Measurements from ENCODE around the gene FHIT. TPM values are rescaled to one million over a fixed set of nuclear protein-coding genes. Genes with fewer than 3 reads are reported as not detected.

Gene FHIT
- total and polyA plus RNA-seq, 2 of the 4 experiments (the other 2 are of a cell fraction), result 0.07 TPM; not detected in 1

GRCh38 chr3:60055765-60056164 is 1195.5 kb downstream of the FHIT start:
- TF ChIP-seq FOS (IDR thresholded peaks at IDR 0.05; ENCODE audit: low read depth, low read length) (no peak), POLR2A (IDR thresholded peaks at IDR 0.05; ENCODE audit: low read depth, low read length) (no peak), SMC3 (IDR thresholded peaks at IDR 0.05; ENCODE audit: low read depth, low read length) (no peak), MAFK (IDR thresholded peaks at IDR 0.05; ENCODE audit: low read depth, low read length) (no peak), CEBPB (IDR thresholded peaks at IDR 0.05; ENCODE audit: low read depth, low read length) (no peak), RAD21 (IDR thresholded peaks at IDR 0.05; ENCODE audit: low read length) (no peak)
- DNase-seq (peak; percentile 26), ATAC-seq (ENCODE audit: low read depth) (no peak)
- H4K91ac ChIP-seq (ENCODE audit: insufficient read depth, low read depth, low read length), result no peak overlapping the region
- POLR2A ChIA-PET (ENCODE audit: unreplicated experiment), result no interaction called here
- no peak overlapping the region for H3K9ac ChIP-seq (ENCODE audit: low read depth, low read length)
- H2AFZ ChIP-seq (replicated peaks; ENCODE audit: low read length, poor library complexity), result no peak overlapping the region
- H2BK5ac ChIP-seq (ENCODE audit: low read depth, low read length, poor library complexity, severe bottlenecking), result no peak overlapping the region
- H3K23ac ChIP-seq (ENCODE audit: low read depth, low read length), result no peak overlapping the region
- H3K9me1 ChIP-seq (ENCODE audit: insufficient read depth, low read length), result no peaks in the 10 kb centered on the region
- no peaks in the 10 kb centered on the region for H3K9me3 ChIP-seq (ENCODE audit: control insufficient read depth, insufficient read depth, low read length)
- no peak overlapping the region for H4K5ac ChIP-seq (ENCODE audit: low read depth, low read length)
- H3K14ac ChIP-seq (replicated peaks; ENCODE audit: low read depth, low read length), result no peak overlapping the region
- H2BK20ac ChIP-seq (ENCODE audit: low read depth, low read length), result no peak overlapping the region
- no peak overlapping the region for H3K27ac ChIP-seq (ENCODE audit: insufficient read depth, low read length)
- in situ Hi-C loops (cut with MboI; ENCODE audit: low sequenced_read_pairs) (no loop called here), intact Hi-C loops (cut with micrococcal nuclease) (no loop called here), dilution Hi-C loops (cut with HindIII; ENCODE audit: low sequenced_read_pairs, unreplicated experiment) (no loop called here)
- no peaks in the 10 kb centered on the region for H3K79me1 ChIP-seq (ENCODE audit: low read depth in 1 of 2, low read length in 2 of 2)
- no peaks in the 10 kb centered on the region for H4K20me1 ChIP-seq (ENCODE audit: insufficient read depth, low read length)
- no peak overlapping the region for H2BK15ac ChIP-seq (ENCODE audit: low read depth, low read length)
- H3K4me2 ChIP-seq (ENCODE audit: low read depth, low read length), result no peak overlapping the region
- no CpG with 5 or more reads among the region's 6 CpGs for WGBS, 2 experiments (ENCODE audit: extremely low coverage in 2 of 2, insufficient read length in 1 of 2)
- no TSS peak for BruUV-seq (replicated peaks)
- H2AK5ac ChIP-seq (ENCODE audit: low read depth, low read length), result no peak overlapping the region
- H2BK120ac ChIP-seq (ENCODE audit: low read depth, low read length), result no peak overlapping the region
- no peaks in the 10 kb centered on the region for H3K27me3 ChIP-seq (ENCODE audit: control insufficient read depth, insufficient read depth, low read length)
- no peak overlapping the region for H3K4me3 ChIP-seq (ENCODE audit: insufficient read depth, low read depth, low read length)
- no peak overlapping the region for H2AK9ac ChIP-seq (replicated peaks; ENCODE audit: low read depth, low read length, poor library complexity)
- no peak overlapping the region for H3K4ac ChIP-seq (ENCODE audit: low read depth, low read length)
- H3K36me3 ChIP-seq (ENCODE audit: control insufficient read depth, insufficient read depth, low read length), result no peaks in the 10 kb centered on the region
- H3K4me1 ChIP-seq (ENCODE audit: control insufficient read depth, insufficient read depth, low read length), result no peaks in the 10 kb centered on the region
- CTCF ChIA-PET, result no interaction called here
- H4K8ac ChIP-seq (ENCODE audit: low read depth in 2 of 2, low read length in 2 of 2), result no peak overlapping the region
- no peak overlapping the region for H3K18ac ChIP-seq (ENCODE audit: low read depth, low read length)
- H3K56ac ChIP-seq (ENCODE audit: extremely low read depth, insufficient read depth, low read length), result no peak overlapping the region
